A673 (cell line): ENCODE results near the gene CATSPERD. TPM values are rescaled to one million over a fixed set of nuclear protein-coding genes. Genes with fewer than 3 reads are reported as not detected.

Experiments
- BruUV-seq: library from RNA; stranded (reverse); fragments of 400-500 nt; replicated peaks from 2 replicates; lab custom pipeline; 2021; lab: Mats Ljungman, UMichigan
- CTCF ChIA-PET: fragments of 300-600 bp; sonication (Branson Sonifier 250); formaldehyde crosslinking; loops from one replicate; lab custom pipeline; 2022; ENCODE audit warnings: antibody characterized with exemption; lab: Charles Lee
- POLR2A ChIA-PET: fragments of 300-600 bp; sonication (Branson Sonifier 250); formaldehyde crosslinking; loops from one replicate; lab custom pipeline; 2022; ENCODE audit warnings: antibody characterized with exemption; ENCODE audit not compliant: low non-redundant PET; lab: Charles Lee
- DNase-seq: peaks from one replicate; pipeline ENCODE4 v3.0.0-alpha.2; 2015; ENCODE audit warnings: low spot score
- H3K27ac ChIP-seq: fragments of 200-600 bp; sonication (generic); 2 replicates; pipeline ENCODE4 v1.5.1; 2016; ENCODE audit warnings: mixed run types, low read depth, mild to moderate bottlenecking, mixed read lengths, antibody characterized with exemption, low read length; ENCODE audit not compliant: poor library complexity, severe bottlenecking
- H3K27me3 ChIP-seq: fragments of 200-600 bp; sonication (generic); replicated peaks from 2 replicates; pipeline ENCODE4 v1.6.1; 2017; ENCODE audit warnings: mixed run types, low read depth, mild to moderate bottlenecking, mixed read lengths, antibody characterized with exemption, low read length; ENCODE audit not compliant: insufficient read depth, poor library complexity
- H3K36me3 ChIP-seq: fragments of 200-600 bp; sonication (generic); 2 replicates; pipeline ENCODE4 v1.6.1; 2016; ENCODE audit warnings: mixed run types, mild to moderate bottlenecking, mixed read lengths, antibody characterized with exemption, low read length; ENCODE audit not compliant: insufficient read depth, poor library complexity, severe bottlenecking
- H3K4me1 ChIP-seq: fragments of 200-600 bp; sonication (generic); 2 replicates; pipeline ENCODE4 v1.6.1; 2017; ENCODE audit warnings: mixed run types, mild to moderate bottlenecking, mixed read lengths, antibody characterized with exemption, low read length; ENCODE audit not compliant: insufficient read depth, poor library complexity, severe bottlenecking
- H3K4me3 ChIP-seq: fragments of 200-600 bp; sonication (generic); 2 replicates; pipeline ENCODE4 v1.5.1; 2016; ENCODE audit warnings: low read depth, mixed run types, mild to moderate bottlenecking, mixed read lengths, low read length; ENCODE audit not compliant: poor library complexity, severe bottlenecking
- H3K9me3 ChIP-seq: fragments of 200-600 bp; sonication (generic); 2 replicates; pipeline ENCODE4 v1.6.1; 2016; ENCODE audit warnings: mixed run types, low read depth, mild to moderate bottlenecking, mixed read lengths, antibody characterized with exemption, low read length; ENCODE audit not compliant: poor library complexity, severe bottlenecking
- CTCF ChIP-seq: fragments of 300-800, 200-600 bp; sonication (generic); conservative IDR thresholded peaks from 2 replicates; pipeline ENCODE4 v1.5.1; 2017; ENCODE audit warnings: low read depth, mild to moderate bottlenecking, antibody characterized with exemption, low read length, moderate library complexity, mixed read lengths
- EZH2 ChIP-seq: fragments of 200-600 bp; sonication (generic); IDR thresholded peaks from 2 replicates; pipeline ENCODE4 v1.6.1; 2017; ENCODE audit warnings: borderline replicate concordance, low read depth, mild to moderate bottlenecking, mixed read lengths, antibody characterized with exemption, low read length; ENCODE audit not compliant: poor library complexity, severe bottlenecking
- intact Hi-C: fragments of 100-400 bp; cut with micrococcal nuclease; formaldehyde crosslinking; loops from one replicate; pipeline ENCODE4 v1.10.0; 2022; ENCODE audit not compliant: unreplicated experiment
- total RNA-seq: library from RNA; stranded (reverse); gene quantifications from 2 replicates; pipeline ENCODE4 v1.2.3, GENCODE V29; 2021

CATSPERD gene
- total RNA-seq, 1 experiment from 2014 or later = not detected

DNA sequence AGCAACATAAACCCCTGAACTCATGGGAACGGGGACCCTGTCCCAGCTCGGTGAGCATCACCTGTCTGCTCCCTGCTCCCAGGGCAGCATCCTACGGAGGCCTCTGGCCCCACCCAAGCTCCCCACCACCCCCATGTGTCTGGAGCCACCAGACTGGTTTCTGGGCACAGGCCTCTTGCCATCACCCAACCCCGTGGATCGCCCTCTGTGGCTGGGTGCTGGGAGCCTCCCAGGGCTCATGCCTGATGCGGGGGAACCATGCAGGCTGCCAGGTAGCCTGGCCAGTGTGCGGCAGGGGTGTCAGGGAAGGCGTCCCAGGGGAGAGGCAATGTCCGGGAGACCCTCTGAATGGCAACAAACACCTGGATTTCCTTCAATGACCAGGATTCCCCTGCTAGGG lies 42.9 kb upstream of the CATSPERD start:
- Histone ChIP-seq H3K4me3 (no peak overlapping the region), H3K27ac (no peak overlapping the region), H3K9me3 (no peaks in the 10 kb centered on the region), H3K27me3 (no peaks in the 10 kb centered on the region), H3K36me3 (no peaks in the 10 kb centered on the region), H3K4me1 (no peaks in the 10 kb centered on the region)
- CTCF ChIA-PET = no interaction called here
- intact Hi-C loops = no loop called here
- no TSS peak for BruUV-seq
- POLR2A ChIA-PET = no interaction called here
- TF ChIP-seq EZH2 (no peak), CTCF (no peak)
- DNase-seq = no peak

DNA sequence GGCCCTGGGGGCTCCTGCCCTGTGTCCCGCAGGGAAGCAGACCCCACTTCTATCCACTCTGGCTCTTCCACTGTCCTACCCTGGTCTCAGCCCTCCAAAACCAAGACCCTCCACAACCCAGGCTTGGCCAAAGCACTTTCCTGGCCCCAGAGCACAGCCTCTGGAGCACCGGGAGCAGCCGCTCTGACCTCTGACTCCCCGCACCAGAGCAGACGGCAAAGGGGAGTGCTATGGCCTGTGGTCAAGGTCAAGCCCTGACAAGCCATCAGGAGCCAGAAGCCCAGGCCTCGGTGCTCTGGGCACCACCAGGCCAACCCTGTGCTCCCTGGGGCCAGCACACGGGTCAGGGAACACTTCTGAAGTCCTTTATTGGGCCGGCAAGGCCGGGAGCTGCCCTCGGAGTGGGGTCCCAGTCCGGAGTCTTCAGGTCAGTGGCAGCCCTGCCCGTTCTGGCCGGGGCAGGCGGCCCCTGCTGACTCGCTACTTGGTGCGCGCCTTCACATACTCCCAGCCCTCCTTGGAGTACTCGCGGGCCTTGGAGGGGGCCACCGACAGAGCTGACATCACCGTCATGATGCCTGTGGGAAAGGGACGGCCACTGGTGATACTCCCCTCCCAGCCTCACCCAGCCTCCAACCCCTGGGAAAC lies 42.2 kb upstream of the CATSPERD start:
- no TSS peak for BruUV-seq
- no peak overlapping the region for H3K27ac ChIP-seq
- intact Hi-C loops = no loop called here
- H3K27me3 ChIP-seq = no peaks in the 10 kb centered on the region
- no peaks in the 10 kb centered on the region for H3K36me3 ChIP-seq
- ChIA-PET POLR2A (no interaction called here), CTCF (no interaction called here)
- DNase-seq = no peak
- H3K9me3 ChIP-seq = no peaks in the 10 kb centered on the region
- no peak for TF ChIP-seq EZH2
- H3K4me1 ChIP-seq = no peaks in the 10 kb centered on the region
- H3K4me3 ChIP-seq = no peak overlapping the region

GRCh38 chr19:5679289-5680083 lies 41.0 kb upstream of the CATSPERD start:
- POLR2A ChIA-PET = no interaction called here
- BruUV-seq = no TSS peak
- TF ChIP-seq CTCF (no peak), EZH2 (no peak)
- intact Hi-C loops = no loop called here
- H3K9me3 ChIP-seq = no peaks in the 10 kb centered on the region
- H3K27ac ChIP-seq = peak overlapping the region; percentile 87
- no peak for DNase-seq
- H3K36me3 ChIP-seq = no peaks in the 10 kb centered on the region
- peak overlapping the region; percentile 91 for H3K4me3 ChIP-seq
- CTCF ChIA-PET = no interaction called here
- H3K4me1 ChIP-seq = no peaks in the 10 kb centered on the region
- H3K27me3 ChIP-seq = no peaks in the 10 kb centered on the region
